HG02588 (cell line): ENCODE measurements around the gene FZD10.

Source experiments
- ATAC-seq: cut with Tn5 transposase; IDR thresholded peaks from one replicate; pipeline ENCODE4 v1.9.1; 2021; ENCODE audit warnings: mild to moderate bottlenecking, moderate library complexity; ENCODE audit not compliant: unreplicated experiment

FZD10 gene

DNA sequence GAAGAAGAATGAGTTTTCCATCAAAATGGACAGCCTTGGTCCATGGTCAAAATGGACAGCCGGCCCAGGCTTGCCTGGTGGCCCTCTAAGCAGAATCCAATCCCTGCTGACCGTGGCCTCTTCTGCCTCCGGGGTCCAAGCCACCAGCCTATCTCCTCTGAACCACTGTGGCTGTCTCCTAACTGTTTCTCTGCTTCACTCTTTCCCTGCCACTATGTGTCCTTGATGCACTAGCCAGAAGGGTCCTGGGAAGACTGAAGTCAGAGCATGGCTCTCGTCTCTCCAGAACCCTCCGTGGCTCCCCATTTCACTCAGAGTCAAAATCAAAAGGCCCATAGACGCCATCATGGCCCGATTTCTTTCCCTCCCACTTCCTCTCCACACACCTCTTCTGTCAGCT lies 8.5 kb upstream of the FZD10 start:
- no peak for ATAC-seq

DNA sequence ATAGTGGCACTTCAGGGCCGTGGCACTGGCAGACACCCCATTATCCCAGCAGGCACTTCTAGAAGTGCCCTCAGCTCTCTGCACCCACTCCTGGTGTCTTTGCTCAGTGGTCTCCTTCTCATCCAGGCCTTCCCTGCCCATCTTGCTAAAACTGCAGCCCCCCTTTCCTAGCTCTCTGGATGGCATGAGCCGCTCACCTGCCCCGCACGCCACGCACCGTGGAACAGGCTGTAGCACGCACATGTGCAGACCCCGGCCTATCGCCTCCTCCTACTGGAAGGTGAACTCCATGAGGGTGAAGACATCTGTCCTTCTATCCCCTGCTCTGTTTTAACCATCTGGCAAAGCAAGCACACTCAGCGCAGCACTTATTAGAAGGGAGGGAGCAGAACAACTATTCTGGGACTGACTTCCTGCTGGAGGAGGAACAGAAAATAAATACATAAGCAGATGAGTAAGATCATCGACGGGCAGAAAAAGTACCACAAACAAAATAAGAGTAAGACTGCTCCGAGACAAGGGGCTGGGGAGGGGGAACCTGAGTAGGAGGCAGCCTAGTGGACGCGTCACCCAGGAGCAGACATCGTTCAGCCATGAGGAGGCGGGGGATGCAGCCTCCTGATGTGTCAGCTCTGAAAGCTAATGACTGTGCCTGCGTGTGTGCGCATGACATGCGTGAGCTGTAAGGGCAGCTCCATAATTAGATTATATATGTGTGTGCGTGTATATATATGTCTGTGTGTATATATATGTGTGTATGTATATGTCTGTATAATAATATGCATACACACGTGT lies 7.8 kb upstream of the FZD10 start:
- no peak for ATAC-seq

DNA sequence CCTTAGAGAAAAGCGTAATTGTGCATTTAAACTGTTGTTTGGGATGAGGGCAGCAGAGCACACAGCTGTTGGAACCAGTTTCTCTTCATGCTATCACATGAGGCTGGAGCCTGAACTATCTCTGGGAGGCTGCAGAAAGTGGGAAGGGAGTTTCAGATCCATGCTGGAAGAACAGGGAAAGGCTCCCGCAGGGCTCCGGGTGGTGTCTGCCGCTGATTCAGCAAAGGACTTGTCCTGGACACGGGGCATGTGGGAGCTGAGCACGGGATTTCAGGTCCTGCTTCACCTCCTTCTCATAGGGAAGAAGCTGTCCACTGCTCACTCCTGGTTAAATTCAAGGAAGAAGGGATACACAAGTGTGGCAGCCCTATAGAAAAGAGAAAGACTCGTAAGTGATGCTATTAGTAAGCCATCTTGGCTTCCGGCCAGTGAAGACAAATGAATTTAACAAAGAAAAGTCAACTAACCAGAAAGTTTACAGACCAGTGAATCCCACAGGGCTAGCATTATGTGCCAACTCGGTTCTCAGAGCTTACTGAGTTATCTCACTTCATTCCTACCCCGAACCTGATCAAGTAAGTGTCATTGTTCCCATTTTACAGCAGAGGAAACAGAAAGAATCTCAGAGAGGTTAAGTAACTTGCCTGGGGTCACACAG lies 6.7 kb upstream of the FZD10 start:
- no peak for ATAC-seq

DNA sequence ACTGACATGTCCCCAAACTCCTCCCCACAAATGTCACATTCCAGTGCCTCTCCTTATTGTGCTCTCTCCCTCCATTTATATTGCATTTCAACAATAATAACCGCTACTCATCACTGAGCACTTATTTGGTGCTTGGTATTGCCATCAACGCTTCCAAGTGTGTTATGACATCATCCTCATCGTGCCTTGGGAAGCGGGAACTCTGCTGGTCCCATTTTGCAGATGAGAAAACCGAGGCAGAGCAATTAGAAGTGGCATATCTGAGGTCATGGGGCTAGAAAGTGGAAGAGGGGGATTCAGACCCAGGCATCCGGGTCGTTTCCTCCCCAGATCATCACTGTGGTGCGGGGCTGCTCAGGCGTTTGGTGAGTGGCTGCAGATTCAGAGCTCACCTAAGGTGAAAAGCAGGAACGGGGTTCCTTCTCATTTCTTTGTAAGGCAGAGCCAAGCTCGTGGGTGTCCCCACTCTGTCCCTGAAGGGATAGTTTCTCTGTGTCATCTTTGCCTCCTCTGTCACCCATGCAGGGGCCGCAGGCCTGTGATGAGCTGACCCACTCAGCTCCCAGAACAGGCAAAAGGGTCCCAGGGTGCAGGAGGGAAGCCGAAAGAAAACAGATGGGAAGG lies 5.5 kb upstream of the FZD10 start:
- ATAC-seq, result no peak

DNA sequence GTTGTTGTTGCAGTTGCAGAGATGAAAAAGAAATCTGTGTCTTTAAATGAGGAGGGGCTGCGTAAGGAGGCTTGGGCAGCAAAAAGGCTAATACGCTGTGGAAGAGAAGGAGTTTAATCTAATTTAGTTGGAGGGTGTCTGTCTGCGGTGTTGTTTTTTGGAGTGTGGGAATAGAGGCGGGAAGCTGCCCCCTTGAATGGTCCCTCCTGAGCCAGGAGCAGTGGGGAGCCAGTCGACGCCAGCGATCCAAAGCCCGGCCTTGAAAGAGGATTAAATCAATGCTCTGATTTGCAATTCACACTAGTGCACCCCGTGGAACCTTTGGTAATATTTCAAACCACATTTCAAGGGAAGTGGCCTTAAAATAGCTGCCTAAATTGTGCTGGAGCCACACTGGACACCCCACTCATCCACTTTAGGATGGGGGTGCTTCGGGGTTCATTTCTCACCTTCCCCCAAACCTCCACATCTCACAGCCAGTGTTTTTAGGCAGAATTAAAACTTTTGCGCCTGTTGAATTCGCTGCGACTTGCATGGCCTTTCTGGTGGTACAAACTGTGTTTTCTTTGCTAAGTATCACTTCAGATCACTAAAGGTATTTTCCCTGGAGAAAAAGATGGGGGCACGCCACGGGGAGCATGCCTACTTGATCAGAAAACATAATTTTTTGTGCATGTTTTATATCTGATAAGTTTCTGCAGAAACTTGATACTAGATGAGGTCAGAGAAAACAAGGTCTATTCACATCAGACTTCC lies 4.1 kb upstream of the FZD10 start:
- ATAC-seq, result no peak

DNA sequence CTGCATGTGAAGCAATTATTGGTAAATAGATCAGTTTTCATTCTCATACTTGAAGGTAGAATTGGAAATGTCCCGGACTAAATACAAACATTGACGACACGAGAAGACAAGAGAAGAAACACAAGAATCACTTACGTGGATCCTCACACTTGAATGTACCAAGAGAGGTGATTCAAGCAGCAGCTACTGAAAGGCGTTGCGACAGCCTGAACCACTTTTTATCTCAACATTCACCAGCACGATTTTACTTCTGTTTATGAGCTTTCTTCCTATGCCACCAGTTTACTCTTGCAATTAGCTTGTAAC lies 3.6 kb upstream of the FZD10 start:
- ATAC-seq, result no peak

DNA sequence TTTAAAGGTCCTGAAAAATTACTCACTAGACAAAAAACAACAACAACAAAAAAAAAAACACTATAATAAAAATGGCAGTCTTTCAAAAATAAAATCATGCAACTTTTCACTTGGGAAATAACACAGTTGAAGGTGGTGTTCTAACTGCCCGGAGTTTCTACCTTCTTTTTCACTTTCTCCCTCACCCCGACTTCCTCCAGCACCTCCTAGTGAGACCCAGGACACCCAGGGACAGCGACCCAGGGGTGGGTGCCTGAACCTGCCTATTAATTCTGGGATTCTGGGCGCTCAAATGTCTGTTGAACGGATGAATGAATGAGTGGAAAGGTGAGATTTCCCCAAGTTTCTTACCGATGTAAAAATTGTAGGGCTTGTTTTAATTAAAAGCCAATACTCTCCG lies 2.0 kb upstream of the FZD10 start:
- no peak for ATAC-seq

DNA sequence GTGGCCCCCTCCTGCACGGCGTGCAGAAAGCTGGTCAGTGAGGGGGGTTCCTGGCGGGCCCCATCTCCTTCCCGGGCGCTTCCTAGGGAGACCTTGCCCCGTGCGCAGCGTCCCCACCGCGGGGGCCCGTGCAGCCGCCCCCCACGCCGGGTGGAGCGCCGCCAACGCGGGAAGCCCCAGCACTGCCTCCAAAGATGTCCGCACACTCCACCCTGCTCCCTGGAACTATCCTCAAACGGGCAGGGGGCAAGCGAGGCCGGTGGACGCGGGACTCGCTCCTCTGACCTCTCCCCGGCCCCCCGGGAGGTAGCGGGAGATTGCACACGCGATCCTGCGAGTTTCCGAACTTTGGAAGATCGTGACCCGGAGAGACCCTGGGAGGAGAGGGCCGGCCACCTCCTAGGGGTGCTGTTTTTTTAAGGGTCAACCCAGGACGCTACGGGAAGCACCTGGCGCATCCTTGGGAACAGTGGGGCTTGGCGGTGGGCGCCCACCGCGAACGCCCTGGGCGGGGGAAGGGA lies 1.5 kb upstream of the FZD10 start:
- ATAC-seq, result no peak

DNA sequence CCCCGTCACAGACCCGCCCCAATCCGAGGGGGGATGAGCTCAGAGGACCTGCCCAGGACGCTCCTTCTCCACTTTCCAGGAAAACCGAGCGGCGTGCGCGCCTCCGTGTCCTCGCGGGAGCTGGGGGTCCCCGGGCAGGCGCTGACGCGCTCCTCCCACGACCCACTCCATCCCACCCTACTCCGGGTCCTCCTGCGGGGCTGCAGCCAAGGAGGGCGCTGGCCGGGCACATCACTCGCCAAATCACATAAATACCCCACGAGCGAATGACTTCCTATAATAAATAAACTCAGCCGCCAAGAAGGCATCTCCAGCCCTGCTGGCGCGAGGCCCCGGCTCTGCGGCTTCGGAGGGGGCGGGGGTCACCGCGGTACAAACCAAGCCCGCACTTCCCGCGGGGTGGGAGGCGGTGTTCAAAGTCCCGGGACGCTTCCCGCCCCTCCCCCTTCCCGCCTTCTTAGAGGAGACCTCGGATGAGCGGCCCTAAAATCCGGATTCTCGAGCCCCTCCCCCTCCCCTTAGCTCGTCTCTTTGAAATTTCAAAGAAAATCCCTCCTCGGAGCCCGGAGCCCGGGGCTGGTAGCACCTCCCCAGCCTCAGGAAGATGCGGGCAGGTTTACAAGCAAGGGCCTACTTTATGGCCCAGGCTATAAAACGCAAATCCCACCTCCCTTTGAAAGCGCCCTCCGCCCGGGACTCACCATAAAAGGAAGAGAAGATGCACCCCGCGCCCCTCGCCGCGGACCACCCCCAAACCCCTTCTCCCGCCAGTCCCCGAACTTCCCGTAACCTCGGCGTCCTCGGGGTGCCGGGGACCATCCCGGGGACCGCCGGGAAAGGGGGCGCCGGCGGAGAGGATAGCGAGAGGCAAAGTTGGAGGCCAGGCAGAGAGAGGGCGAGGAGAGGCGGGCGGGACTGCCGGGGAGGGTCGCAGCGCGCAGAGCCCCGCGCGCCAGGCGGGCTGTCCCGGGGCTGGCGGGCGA lies 712 bp upstream of the FZD10 start:
- no peak for ATAC-seq

DNA sequence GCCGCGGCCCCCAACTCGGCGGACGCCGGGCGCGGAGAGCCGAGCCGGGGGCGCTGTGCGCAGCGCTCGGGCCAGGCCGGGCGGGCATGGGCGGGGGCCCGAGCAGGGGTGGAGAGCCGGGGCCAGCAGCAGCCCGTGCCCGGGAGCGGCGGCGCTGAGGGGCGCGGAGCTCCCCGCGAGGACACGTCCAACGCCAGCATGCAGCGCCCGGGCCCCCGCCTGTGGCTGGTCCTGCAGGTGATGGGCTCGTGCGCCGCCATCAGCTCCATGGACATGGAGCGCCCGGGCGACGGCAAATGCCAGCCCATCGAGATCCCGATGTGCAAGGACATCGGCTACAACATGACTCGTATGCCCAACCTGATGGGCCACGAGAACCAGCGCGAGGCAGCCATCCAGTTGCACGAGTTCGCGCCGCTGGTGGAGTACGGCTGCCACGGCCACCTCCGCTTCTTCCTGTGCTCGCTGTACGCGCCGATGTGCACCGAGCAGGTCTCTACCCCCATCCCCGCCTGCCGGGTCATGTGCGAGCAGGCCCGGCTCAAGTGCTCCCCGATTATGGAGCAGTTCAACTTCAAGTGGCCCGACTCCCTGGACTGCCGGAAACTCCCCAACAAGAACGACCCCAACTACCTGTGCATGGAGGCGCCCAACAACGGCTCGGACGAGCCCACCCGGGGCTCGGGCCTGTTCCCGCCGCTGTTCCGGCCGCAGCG lies 639 bp downstream of the FZD10 start:
- no peak for ATAC-seq

DNA sequence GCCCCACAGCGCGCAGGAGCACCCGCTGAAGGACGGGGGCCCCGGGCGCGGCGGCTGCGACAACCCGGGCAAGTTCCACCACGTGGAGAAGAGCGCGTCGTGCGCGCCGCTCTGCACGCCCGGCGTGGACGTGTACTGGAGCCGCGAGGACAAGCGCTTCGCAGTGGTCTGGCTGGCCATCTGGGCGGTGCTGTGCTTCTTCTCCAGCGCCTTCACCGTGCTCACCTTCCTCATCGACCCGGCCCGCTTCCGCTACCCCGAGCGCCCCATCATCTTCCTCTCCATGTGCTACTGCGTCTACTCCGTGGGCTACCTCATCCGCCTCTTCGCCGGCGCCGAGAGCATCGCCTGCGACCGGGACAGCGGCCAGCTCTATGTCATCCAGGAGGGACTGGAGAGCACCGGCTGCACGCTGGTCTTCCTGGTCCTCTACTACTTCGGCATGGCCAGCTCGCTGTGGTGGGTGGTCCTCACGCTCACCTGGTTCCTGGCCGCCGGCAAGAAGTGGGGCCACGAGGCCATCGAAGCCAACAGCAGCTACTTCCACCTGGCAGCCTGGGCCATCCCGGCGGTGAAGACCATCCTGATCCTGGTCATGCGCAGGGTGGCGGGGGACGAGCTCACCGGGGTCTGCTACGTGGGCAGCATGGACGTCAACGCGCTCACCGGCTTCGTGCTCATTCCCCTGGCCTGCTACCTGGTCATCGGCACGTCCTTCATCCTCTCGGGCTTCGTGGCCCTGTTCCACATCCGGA lies 1.4 kb downstream of the FZD10 start:
- no peak for ATAC-seq

DNA sequence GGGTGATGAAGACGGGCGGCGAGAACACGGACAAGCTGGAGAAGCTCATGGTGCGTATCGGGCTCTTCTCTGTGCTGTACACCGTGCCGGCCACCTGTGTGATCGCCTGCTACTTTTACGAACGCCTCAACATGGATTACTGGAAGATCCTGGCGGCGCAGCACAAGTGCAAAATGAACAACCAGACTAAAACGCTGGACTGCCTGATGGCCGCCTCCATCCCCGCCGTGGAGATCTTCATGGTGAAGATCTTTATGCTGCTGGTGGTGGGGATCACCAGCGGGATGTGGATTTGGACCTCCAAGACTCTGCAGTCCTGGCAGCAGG lies 1.9 kb downstream of the FZD10 start:
- ATAC-seq, result no peak

DNA sequence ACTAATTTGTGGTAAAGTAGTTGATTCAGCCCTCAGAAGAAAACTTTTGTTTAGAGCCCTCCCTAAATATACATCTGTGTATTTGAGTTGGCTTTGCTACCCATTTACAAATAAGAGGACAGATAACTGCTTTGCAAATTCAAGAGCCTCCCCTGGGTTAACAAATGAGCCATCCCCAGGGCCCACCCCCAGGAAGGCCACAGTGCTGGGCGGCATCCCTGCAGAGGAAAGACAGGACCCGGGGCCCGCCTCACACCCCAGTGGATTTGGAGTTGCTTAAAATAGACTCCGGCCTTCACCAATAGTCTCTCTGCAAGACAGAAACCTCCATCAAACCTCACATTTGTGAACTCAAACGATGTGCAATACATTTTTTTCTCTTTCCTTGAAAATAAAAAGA lies 2.7 kb downstream of the FZD10 start:
- ATAC-seq, result no peak

DNA sequence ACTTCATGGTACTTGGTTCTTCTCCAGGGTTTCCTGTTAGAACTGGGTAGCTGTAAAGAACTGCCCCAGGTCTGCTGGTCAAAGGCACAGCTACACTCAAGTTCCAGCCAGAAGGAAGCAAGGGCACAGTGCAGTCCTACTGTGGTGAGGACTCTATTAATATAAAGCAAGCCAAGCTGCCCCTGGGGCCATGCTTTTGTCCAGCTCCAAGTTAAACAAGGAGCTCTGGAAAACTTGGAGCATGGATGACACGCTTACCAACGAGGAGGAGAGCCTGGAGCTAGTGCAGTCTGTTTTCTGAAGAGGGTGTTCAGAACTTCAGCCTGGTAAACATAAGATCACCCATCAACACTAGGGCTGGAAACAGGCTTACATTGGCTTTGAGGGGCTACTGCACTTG lies 4.0 kb downstream of the FZD10 start:
- ATAC-seq, result no peak

DNA sequence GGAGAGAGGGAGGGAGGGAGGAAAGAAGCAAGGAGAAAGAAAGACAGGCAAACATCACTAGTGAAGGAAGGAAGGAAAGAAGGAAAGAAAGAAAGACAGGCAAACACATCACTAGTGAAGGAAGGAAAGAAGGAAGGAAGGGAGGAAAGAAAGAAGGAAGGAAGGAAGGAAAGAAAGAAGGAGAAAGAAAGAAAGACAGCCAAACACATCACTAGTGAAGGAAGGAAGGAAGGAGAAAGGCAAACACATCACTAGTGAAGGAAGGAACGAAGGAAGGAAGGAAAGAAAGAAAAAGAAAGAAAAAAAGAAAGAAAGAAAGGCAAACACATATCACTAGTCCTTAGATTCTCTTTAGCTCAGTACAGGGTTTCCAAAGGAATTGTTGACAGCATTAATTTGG lies 5.3 kb downstream of the FZD10 start:
- ATAC-seq, result no peak

DNA sequence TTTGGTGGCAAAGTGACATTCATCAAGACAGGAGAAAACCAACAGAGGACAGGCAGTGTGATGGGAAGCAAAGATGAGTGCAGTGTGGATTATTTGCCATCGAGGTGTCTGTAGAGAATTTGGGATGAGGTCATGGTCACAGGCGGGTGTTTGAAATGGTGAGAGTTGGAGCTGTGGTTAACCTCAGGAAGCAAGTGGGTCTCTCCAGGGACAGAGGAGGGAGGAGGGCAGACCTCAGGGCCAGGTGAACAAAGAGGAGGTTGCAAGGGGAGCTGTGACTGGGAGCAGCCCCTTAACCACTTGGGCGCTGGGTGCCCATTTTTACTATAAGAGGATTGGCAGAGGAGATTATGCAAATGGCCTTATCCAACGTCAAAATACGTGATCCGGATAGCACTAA lies 7.0 kb downstream of the FZD10 start:
- no peak for ATAC-seq

DNA sequence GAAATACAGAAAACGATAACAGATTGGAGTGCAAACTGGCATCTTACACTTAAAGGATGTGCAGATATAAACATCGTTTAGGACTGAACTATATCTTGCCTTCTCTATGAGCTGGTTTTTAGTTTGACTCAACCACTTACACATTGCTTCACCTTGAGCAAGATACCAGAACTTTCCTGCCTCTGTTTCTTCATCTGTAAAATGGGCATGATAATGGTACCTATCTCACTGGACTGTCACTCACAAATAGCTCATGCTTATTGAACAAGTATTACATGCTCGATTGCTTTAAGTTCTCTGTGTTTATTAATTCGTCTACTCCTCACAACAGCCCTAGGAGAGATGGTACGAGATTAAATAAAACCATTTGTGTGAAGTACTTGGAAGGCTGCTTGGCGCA lies 7.7 kb downstream of the FZD10 start:
- no peak for ATAC-seq

DNA sequence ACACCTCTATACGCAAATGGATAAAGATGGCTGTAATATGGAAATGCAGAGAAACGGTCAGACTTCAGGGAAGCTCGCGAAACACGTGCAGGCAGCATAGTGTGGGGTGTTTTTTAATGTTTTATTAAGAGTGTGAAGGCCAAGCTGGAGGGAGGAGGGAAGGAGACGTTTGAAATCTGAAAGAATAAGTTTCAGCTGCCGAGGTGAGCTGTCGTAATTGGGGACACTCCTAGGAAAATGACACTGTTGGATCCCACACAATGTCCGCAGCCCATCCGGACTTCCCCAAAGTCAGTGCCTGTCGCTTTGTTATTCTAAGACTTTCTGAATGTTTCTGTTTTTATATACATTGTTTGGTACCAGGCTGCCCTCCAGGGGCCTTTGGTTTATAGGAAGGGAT lies 8.3 kb downstream of the FZD10 start:
- no peak for ATAC-seq

DNA sequence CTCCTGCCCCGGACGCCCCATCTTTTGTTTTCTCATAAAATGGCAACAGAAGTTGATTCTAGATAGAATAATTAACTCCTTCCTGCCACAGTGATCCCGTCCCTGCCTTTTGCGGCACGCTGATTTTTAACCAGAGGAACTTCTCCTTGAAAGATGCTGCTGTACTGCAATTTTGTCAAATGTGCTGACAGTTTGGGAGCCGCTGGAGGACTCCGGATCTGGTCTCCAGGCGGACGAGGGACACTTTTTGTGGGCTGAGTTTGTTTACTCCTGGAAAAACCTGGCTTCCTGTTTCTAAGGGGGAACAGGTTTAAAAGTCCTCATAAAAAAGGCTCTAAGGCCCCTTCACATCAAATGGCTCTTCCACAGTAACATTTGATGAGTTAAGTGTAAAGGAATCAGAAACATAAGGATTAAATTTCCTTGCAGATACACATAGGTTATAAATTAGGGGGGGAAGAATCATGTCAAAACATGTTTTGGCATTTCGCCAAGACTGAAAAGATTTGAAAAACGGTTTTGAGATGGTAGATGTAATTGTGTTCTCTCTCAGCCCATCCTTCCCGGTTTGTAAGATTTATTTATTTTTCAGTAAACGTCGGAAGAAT lies 15.5 kb downstream of the FZD10 start:
- ATAC-seq, result no peak
